ENCODE measurements around the gene PABPC3.

DNA sequence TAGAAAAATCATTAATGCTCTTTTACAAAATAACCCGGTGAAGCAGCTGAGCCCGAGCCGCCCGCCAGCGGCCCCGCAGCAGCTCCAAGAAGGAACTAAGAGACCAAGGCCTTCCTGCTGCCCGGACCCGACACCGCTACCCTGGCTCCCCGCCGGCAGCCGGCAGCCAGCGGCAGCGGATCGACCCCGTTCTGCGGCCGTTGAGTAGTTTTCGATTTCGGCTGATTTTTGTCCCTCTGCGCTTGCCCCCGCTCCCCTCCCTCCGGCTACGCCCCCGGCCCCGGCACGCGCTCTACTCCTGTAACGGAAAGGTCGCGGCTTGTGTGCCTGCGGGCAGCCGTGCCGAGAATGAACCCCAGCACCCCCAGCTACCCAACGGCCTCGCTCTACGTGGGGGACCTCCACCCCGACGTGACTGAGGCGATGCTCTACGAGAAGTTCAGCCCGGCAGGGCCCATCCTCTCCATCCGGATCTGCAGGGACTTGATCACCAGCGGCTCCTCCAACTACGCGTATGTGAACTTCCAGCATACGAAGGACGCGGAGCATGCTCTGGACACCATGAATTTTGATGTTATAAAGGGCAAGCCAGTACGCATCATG lies at the start of gene PABPC3:
- TF ChIP-seq, protein P1, sequence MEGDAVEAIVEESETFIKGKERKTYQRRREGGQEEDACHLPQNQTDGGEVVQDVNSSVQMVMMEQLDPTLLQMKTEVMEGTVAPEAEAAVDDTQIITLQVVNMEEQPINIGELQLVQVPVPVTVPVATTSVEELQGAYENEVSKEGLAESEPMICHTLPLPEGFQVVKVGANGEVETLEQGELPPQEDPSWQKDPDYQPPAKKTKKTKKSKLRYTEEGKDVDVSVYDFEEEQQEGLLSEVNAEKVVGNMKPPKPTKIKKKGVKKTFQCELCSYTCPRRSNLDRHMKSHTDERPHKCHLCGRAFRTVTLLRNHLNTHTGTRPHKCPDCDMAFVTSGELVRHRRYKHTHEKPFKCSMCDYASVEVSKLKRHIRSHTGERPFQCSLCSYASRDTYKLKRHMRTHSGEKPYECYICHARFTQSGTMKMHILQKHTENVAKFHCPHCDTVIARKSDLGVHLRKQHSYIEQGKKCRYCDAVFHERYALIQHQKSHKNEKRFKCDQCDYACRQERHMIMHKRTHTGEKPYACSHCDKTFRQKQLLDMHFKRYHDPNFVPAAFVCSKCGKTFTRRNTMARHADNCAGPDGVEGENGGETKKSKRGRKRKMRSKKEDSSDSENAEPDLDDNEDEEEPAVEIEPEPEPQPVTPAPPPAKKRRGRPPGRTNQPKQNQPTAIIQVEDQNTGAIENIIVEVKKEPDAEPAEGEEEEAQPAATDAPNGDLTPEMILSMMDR (IDR thresholded peaks at IDR 0.05; ENCODE audit: insufficient read depth, low read depth, low read length): no peak
- TF ChIP-seq EZH2 (IDR thresholded peaks at IDR 0.05; ENCODE audit: insufficient read depth, low read length): no peak

Data from astrocyte (in vitro differentiated cells and primary cell).